Measurements from ENCODE around the gene LEP. TPM values are rescaled to one million over a fixed set of nuclear protein-coding genes. Genes with fewer than 3 reads are reported as not detected.

The LEP gene
- total RNA-seq, 1 experiment from 2014 or later: not detected

DNA sequence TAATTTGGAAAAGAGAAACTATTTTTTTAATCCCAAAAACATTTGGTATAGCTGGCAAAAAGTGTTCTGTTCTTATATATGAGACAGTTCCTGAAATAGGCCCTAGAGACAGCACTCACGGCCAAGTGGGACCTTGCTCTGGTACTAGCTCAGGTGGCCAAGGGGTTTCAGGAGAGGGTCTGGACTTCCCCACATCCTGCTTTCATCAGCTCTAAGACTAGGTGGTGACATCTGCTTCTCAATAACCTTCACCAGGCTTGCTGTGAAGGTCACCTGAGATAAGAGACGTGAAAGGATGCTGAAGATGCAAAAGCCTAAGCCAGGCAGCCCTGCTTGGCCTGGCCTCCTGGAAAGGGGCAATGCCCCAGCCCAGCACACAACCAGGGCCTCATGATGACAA, 62.1 kb downstream of the LEP start:
- CTCF ChIA-PET: no interaction called here
- POLR2A ChIA-PET: no interaction called here
- H3K36me3 ChIP-seq (ENCODE audit: control insufficient read depth, insufficient read depth, low read length): no peaks in the 10 kb centered on the region

DNA sequence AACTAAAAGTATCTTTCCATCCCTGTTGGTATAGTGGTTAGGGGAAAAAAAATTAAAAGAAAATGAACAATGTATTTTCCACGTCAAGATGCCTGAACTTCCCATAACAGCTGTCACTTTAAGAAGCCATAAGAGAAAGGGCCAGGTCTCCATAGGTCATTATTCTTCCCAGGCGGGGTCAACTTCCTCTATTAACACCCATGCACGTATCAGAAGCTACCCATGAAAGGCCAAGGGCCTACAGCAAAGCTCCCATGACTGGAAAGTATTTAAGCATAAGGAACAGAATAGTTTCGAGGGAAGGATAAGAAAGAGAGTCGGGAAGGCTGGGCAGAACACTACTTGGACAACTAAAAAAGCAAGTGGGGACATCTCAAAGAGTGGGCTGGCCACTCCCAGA, 62.6 kb downstream of the LEP start:
- no TSS peak for BruUV-seq (replicated peaks)
- ChIA-PET POLR2A (no interaction called here), CTCF (no interaction called here)
- Histone ChIP-seq H3K9me3 (ENCODE audit: control insufficient read depth, insufficient read depth, low read depth, low read length) (no peaks in the 10 kb centered on the region), H3K27ac (ENCODE audit: low read length) (no peak overlapping the region), H3K36me3 (ENCODE audit: control insufficient read depth, insufficient read depth, low read length) (no peaks in the 10 kb centered on the region), H3K4me1 (ENCODE audit: control insufficient read depth, insufficient read depth, low read length) (no peaks in the 10 kb centered on the region), H3K4me3 (ENCODE audit: low read depth in 2 of 2, low read length in 2 of 2) (no peak overlapping the region), H3K27me3 (ENCODE audit: control insufficient read depth, insufficient read depth, low read length) (no peaks in the 10 kb centered on the region)
- intact Hi-C loops (cut with micrococcal nuclease; ENCODE audit: unreplicated experiment): no loop called here
- in situ Hi-C loops (cut with HindIII; ENCODE audit: low pct_unique_long_range_greater_than_20kb, low sequenced_read_pairs): no loop called here
- TF ChIP-seq POLR2AphosphoS5 (IDR thresholded peaks at IDR 0.05; ENCODE audit: low read depth, low read length) (no peak), SIN3A (IDR thresholded peaks at IDR 0.05; ENCODE audit: borderline replicate concordance, insufficient read depth, low read depth, low read length) (no peak), TCF7L2 (IDR thresholded peaks at IDR 0.05; ENCODE audit: low read depth, low read length) (no peak)
- TF ChIP-seq, protein P1, sequence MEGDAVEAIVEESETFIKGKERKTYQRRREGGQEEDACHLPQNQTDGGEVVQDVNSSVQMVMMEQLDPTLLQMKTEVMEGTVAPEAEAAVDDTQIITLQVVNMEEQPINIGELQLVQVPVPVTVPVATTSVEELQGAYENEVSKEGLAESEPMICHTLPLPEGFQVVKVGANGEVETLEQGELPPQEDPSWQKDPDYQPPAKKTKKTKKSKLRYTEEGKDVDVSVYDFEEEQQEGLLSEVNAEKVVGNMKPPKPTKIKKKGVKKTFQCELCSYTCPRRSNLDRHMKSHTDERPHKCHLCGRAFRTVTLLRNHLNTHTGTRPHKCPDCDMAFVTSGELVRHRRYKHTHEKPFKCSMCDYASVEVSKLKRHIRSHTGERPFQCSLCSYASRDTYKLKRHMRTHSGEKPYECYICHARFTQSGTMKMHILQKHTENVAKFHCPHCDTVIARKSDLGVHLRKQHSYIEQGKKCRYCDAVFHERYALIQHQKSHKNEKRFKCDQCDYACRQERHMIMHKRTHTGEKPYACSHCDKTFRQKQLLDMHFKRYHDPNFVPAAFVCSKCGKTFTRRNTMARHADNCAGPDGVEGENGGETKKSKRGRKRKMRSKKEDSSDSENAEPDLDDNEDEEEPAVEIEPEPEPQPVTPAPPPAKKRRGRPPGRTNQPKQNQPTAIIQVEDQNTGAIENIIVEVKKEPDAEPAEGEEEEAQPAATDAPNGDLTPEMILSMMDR (IDR thresholded peaks at IDR 0.05): no peak
- TF ChIP-seq, protein P2, sequence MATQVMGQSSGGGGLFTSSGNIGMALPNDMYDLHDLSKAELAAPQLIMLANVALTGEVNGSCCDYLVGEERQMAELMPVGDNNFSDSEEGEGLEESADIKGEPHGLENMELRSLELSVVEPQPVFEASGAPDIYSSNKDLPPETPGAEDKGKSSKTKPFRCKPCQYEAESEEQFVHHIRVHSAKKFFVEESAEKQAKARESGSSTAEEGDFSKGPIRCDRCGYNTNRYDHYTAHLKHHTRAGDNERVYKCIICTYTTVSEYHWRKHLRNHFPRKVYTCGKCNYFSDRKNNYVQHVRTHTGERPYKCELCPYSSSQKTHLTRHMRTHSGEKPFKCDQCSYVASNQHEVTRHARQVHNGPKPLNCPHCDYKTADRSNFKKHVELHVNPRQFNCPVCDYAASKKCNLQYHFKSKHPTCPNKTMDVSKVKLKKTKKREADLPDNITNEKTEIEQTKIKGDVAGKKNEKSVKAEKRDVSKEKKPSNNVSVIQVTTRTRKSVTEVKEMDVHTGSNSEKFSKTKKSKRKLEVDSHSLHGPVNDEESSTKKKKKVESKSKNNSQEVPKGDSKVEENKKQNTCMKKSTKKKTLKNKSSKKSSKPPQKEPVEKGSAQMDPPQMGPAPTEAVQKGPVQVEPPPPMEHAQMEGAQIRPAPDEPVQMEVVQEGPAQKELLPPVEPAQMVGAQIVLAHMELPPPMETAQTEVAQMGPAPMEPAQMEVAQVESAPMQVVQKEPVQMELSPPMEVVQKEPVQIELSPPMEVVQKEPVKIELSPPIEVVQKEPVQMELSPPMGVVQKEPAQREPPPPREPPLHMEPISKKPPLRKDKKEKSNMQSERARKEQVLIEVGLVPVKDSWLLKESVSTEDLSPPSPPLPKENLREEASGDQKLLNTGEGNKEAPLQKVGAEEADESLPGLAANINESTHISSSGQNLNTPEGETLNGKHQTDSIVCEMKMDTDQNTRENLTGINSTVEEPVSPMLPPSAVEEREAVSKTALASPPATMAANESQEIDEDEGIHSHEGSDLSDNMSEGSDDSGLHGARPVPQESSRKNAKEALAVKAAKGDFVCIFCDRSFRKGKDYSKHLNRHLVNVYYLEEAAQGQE (IDR thresholded peaks at IDR 0.05; ENCODE audit: insufficient read depth in 1 of 2, low read depth in 2 of 2, low read length in 1 of 2): no peak
- DNase-seq (ENCODE audit: low read depth, low spot score): no peak
- ATAC-seq: no peak

More for the DNA sequence above, 62.1 kb downstream of the LEP start:
- Histone ChIP-seq H3K4me1 (ENCODE audit: control insufficient read depth, insufficient read depth, low read length) (no peaks in the 10 kb centered on the region), H3K9me3 (ENCODE audit: control insufficient read depth, insufficient read depth, low read depth, low read length) (no peaks in the 10 kb centered on the region), H3K27ac (ENCODE audit: low read length) (no peak overlapping the region), H3K4me3 (ENCODE audit: low read depth in 2 of 2, low read length in 2 of 2) (no peak overlapping the region), H3K27me3 (ENCODE audit: control insufficient read depth, insufficient read depth, low read length) (no peaks in the 10 kb centered on the region)
- no peak for TF ChIP-seq SIN3A (IDR thresholded peaks at IDR 0.05; ENCODE audit: borderline replicate concordance, insufficient read depth, low read depth, low read length)
- TF ChIP-seq, protein P1 (IDR thresholded peaks at IDR 0.05): no peak
- TF ChIP-seq, protein P2 (IDR thresholded peaks at IDR 0.05; ENCODE audit: insufficient read depth in 1 of 2, low read depth in 2 of 2, low read length in 1 of 2): no peak
- no peak for TF ChIP-seq POLR2AphosphoS5 (IDR thresholded peaks at IDR 0.05; ENCODE audit: low read depth, low read length)
- in situ Hi-C loops (cut with HindIII; ENCODE audit: low pct_unique_long_range_greater_than_20kb, low sequenced_read_pairs): no loop called here
- ATAC-seq (no peak), DNase-seq (ENCODE audit: low read depth, low spot score) (no peak)
- no TSS peak for BruUV-seq (replicated peaks)
- intact Hi-C loops (cut with micrococcal nuclease; ENCODE audit: unreplicated experiment): no loop called here

All from Panc1 (cell line).